Neuronal stem cell (in vitro differentiated cells): Measurements from ENCODE around the gene ARHGAP32.

Experiments used
- DNase-seq: peaks from one replicate; pipeline ENCODE4 v3.0.0-alpha.2; 2013; ENCODE audit warnings: low spot score
- H2AFZ ChIP-seq: one replicate; pipeline ENCODE4 v1.6.1; 2013; ENCODE audit warnings: mild to moderate bottlenecking, low read length, inconsistent platforms
- H2AK5ac ChIP-seq: 2 replicates; pipeline ENCODE4 v1.6.1; 2013; ENCODE audit warnings: low read depth, mild to moderate bottlenecking, inconsistent platforms, low read length, moderate library complexity, mixed read lengths
- H2BK120ac ChIP-seq: 2 replicates; pipeline ENCODE4 v1.6.1; 2013; ENCODE audit warnings: low read depth, mild to moderate bottlenecking, inconsistent platforms, low read length, moderate library complexity, mixed read lengths
- H2BK12ac ChIP-seq: one replicate; pipeline ENCODE4 v1.6.1; 2013; ENCODE audit warnings: low read length, inconsistent platforms
- H2BK15ac ChIP-seq: 2 replicates; pipeline ENCODE4 v1.6.1; 2013; ENCODE audit warnings: mild to moderate bottlenecking, low read length, inconsistent platforms, mixed read lengths
- H2BK5ac ChIP-seq: one replicate; pipeline ENCODE4 v1.6.1; 2013; ENCODE audit warnings: inconsistent platforms, mild to moderate bottlenecking, low read length, moderate library complexity
- H3K14ac ChIP-seq: one replicate; pipeline ENCODE4 v1.6.1; 2013; ENCODE audit warnings: low read length, inconsistent platforms
- H3K18ac ChIP-seq: 2 replicates; pipeline ENCODE4 v1.6.1; 2013; ENCODE audit warnings: low read length, inconsistent platforms
- H3K23ac ChIP-seq: 2 replicates; pipeline ENCODE4 v1.6.1; 2013; ENCODE audit warnings: low read depth, mild to moderate bottlenecking, mixed read lengths, low read length, inconsistent platforms; ENCODE audit not compliant: poor library complexity
- H3K27ac ChIP-seq: replicated peaks from 3 replicates; pipeline ENCODE4 v1.5.1; 2013; ENCODE audit warnings: low read length, inconsistent platforms
- H3K27me3 ChIP-seq, 3 experiments: 2 replicates each; pipeline ENCODE4 v1.6.1; 2013; ENCODE audit warnings: low read length in 3 of 3, mild to moderate bottlenecking in 2 of 3, inconsistent platforms in 1 of 3, low read depth in 1 of 3, mixed read lengths in 1 of 3, moderate library complexity in 1 of 3; ENCODE audit not compliant: control insufficient read depth in 3 of 3, insufficient read depth in 3 of 3
- H3K36me3 ChIP-seq, 2 donors: replicated peaks in 1 of 2; 2 replicates each; pipeline ENCODE4 v1.6.1; 2013; ENCODE audit warnings: low read length in 2 of 2; ENCODE audit not compliant: control insufficient read depth in 2 of 2, insufficient read depth in 2 of 2
- H3K4ac ChIP-seq: 2 replicates; pipeline ENCODE4 v1.6.1; 2013; ENCODE audit warnings: inconsistent platforms, mild to moderate bottlenecking, low read length, moderate library complexity
- H3K4me1 ChIP-seq, 2 donors: 1 replicate in 1 of 2; 2 replicates in 1 of 2; pipeline ENCODE4 v1.6.1; 2013; ENCODE audit warnings: low read length in 2 of 2, low read depth in 1 of 2; ENCODE audit not compliant: control insufficient read depth in 2 of 2, insufficient read depth in 1 of 2
- H3K4me2 ChIP-seq: one replicate; pipeline ENCODE4 v1.6.1; 2013; ENCODE audit warnings: mild to moderate bottlenecking, low read length, inconsistent platforms; ENCODE audit not compliant: insufficient read depth, poor library complexity, severe bottlenecking
- H3K4me3 ChIP-seq, 2 donors: 2 replicates each; pipeline ENCODE4 v1.5.1; 2013; ENCODE audit warnings: low read length in 2 of 2, mild to moderate bottlenecking in 2 of 2, inconsistent platforms in 1 of 2, moderate library complexity in 1 of 2
- H3K79me1 ChIP-seq: one replicate; pipeline ENCODE4 v1.6.1; 2013; ENCODE audit warnings: low read depth, mild to moderate bottlenecking, inconsistent platforms, low read length, moderate library complexity
- H3K9ac ChIP-seq: one replicate; pipeline ENCODE4 v1.6.1; 2013; ENCODE audit warnings: mild to moderate bottlenecking, low read depth, low read length, inconsistent platforms; ENCODE audit not compliant: poor library complexity
- H3K9me3 ChIP-seq, 2 donors: replicated peaks in 1 of 2; 2 replicates each; pipeline versions ENCODE3 to v1.6.1; 2013; ENCODE audit warnings: low read length in 2 of 2, mild to moderate bottlenecking in 2 of 2, inconsistent platforms in 1 of 2, low read depth in 1 of 2, mixed read lengths in 1 of 2, moderate library complexity in 1 of 2; ENCODE audit not compliant: control insufficient read depth in 2 of 2, insufficient read depth in 1 of 2
- H4K8ac ChIP-seq: one replicate; pipeline ENCODE4 v1.6.1; 2013; ENCODE audit warnings: low read depth, mild to moderate bottlenecking, inconsistent platforms, low read length, moderate library complexity
- H4K91ac ChIP-seq: one replicate; pipeline ENCODE4 v1.6.1; 2013; ENCODE audit warnings: low read length, low read depth, mild to moderate bottlenecking, inconsistent platforms; ENCODE audit not compliant: poor library complexity
- WGBS, 2 donors: extraction: QIAGEN DNeasy Blood & Tissue Kit; methylation state at CpG; one replicate each; pipeline ENCODE4 v1.1.7; 2013; ENCODE audit warnings: missing lambda C conversion rate in 2 of 2, mixed read lengths in 1 of 2; ENCODE audit not compliant: insufficient read length in 2 of 2, insufficient replicate concordance in 1 of 2; ENCODE audit errors: extremely low coverage in 2 of 2; 5-methylcytosine and 5-hydroxymethylcytosine counted together

Gene ARHGAP32

GRCh38 chr11:129035244-129035643 is 156.9 kb downstream of the ARHGAP32 start:
- Histone ChIP-seq H2BK5ac (no peak overlapping the region), H3K9ac (no peak overlapping the region), H3K27ac (no peak overlapping the region), H2AFZ (no peak overlapping the region), H3K27me3 (no peaks in the 10 kb centered on the region), H2AK5ac (no peak overlapping the region), H3K4me3 (no peak overlapping the region), H3K79me1 (no peaks in the 10 kb centered on the region), H3K4ac (no peak overlapping the region), H3K18ac (no peak overlapping the region), H2BK120ac (no peak overlapping the region), H2BK15ac (no peak overlapping the region), H3K9me3 (peaks cover 4 to 21% of the 10 kb centered on the region in 2 donors), H3K14ac (no peak overlapping the region), H2BK12ac (no peak overlapping the region), H4K8ac (no peak overlapping the region), H4K91ac (no peak overlapping the region), H3K4me2 (no peak overlapping the region), H3K23ac (no peak overlapping the region), H3K4me1 (no peaks in the 10 kb centered on the region), H3K36me3 (peaks cover 0 to 13% of the 10 kb centered on the region in 2 donors)
- no CpG with 5 or more reads among the region's 2 CpGs for WGBS, 2 donors
- DNase-seq, result no peak

GRCh38 chr11:129034001-129034400 is 158.1 kb downstream of the ARHGAP32 start:
- no peak overlapping the region for H4K8ac ChIP-seq
- H2BK15ac ChIP-seq, result no peak overlapping the region
- H3K14ac ChIP-seq, result no peak overlapping the region
- H4K91ac ChIP-seq, result no peak overlapping the region
- H3K27me3 ChIP-seq, result no peaks in the 10 kb centered on the region
- no CpG with 5 or more reads among the region's 1 CpG for WGBS, 2 donors
- no peak overlapping the region for H2BK5ac ChIP-seq
- H3K4me3 ChIP-seq, result no peak overlapping the region
- no peaks in the 10 kb centered on the region for H3K79me1 ChIP-seq
- no peak overlapping the region for H2AK5ac ChIP-seq
- H3K18ac ChIP-seq, result no peak overlapping the region
- H3K23ac ChIP-seq, result no peak overlapping the region
- H3K4ac ChIP-seq, result no peak overlapping the region
- peaks cover 0 to 8% of the 10 kb centered on the region in 2 donors for H3K36me3 ChIP-seq
- peaks cover 4 to 21% of the 10 kb centered on the region in 2 donors for H3K9me3 ChIP-seq
- no peak overlapping the region for H3K4me2 ChIP-seq
- H3K9ac ChIP-seq, result no peak overlapping the region
- H3K4me1 ChIP-seq, result no peaks in the 10 kb centered on the region
- no peak overlapping the region for H2BK12ac ChIP-seq
- DNase-seq, result no peak
- no peak overlapping the region for H3K27ac ChIP-seq
- no peak overlapping the region for H2BK120ac ChIP-seq
- H2AFZ ChIP-seq, result no peak overlapping the region

- DNase-seq, result peak; percentile 11
- no peaks in the 10 kb centered on the region for H3K4me1 ChIP-seq
- no peak overlapping the region for H2AK5ac ChIP-seq
- H2BK120ac ChIP-seq, result no peak overlapping the region
- no peak overlapping the region for H3K27ac ChIP-seq
- WGBS, 2 donors, result no CpG with 5 or more reads among the region's 2 CpGs
- H3K4me3 ChIP-seq, result no peak overlapping the region
- H3K4ac ChIP-seq, result no peak overlapping the region
- no peak overlapping the region for H4K8ac ChIP-seq
- H3K14ac ChIP-seq, result no peak overlapping the region
- H3K9ac ChIP-seq, result no peak overlapping the region
- no peak overlapping the region for H3K18ac ChIP-seq
- H3K27me3 ChIP-seq, result no peaks in the 10 kb centered on the region
- no peak overlapping the region for H4K91ac ChIP-seq
- no peaks in the 10 kb centered on the region for H3K36me3 ChIP-seq
- H3K23ac ChIP-seq, result no peak overlapping the region
- no peak overlapping the region for H2BK15ac ChIP-seq
- no peak overlapping the region for H2BK5ac ChIP-seq
- H3K79me1 ChIP-seq, result no peaks in the 10 kb centered on the region
- H2AFZ ChIP-seq, result no peak overlapping the region
- no peaks in the 10 kb centered on the region for H3K9me3 ChIP-seq
- H2BK12ac ChIP-seq, result no peak overlapping the region
- no peak overlapping the region for H3K4me2 ChIP-seq
Measured at GRCh38 chr11:129023968-129024676, 168.0 kb downstream of the ARHGAP32 start.

- no peak overlapping the region for H2AK5ac ChIP-seq
- H3K9me3 ChIP-seq, result no peaks in the 10 kb centered on the region
- H3K4me3 ChIP-seq, result no peak overlapping the region
- no peak overlapping the region for H3K4ac ChIP-seq
- WGBS, 2 donors, result no CpG with 5 or more reads among the region's 1 CpG
- no peaks in the 10 kb centered on the region for H3K79me1 ChIP-seq
- H2BK5ac ChIP-seq, result no peak overlapping the region
- H2BK15ac ChIP-seq, result no peak overlapping the region
- H2BK12ac ChIP-seq, result no peak overlapping the region
- no peak overlapping the region for H4K91ac ChIP-seq
- no peak overlapping the region for H3K14ac ChIP-seq
- no peaks in the 10 kb centered on the region for H3K36me3 ChIP-seq
- H3K27ac ChIP-seq, result no peak overlapping the region
- H3K9ac ChIP-seq, result no peak overlapping the region
- H2BK120ac ChIP-seq, result no peak overlapping the region
- H3K4me2 ChIP-seq, result no peak overlapping the region
- no peak overlapping the region for H3K23ac ChIP-seq
- no peak overlapping the region for H2AFZ ChIP-seq
- no peak overlapping the region for H4K8ac ChIP-seq
- no peak for DNase-seq
- H3K18ac ChIP-seq, result no peak overlapping the region
- no peaks in the 10 kb centered on the region for H3K4me1 ChIP-seq
- H3K27me3 ChIP-seq, result no peaks in the 10 kb centered on the region
Measured at GRCh38 chr11:129021295-129021694, 170.8 kb downstream of the ARHGAP32 start.
